Measurements from ENCODE around the gene TCP1. TPM values are rescaled to one million over a fixed set of nuclear protein-coding genes. Genes with fewer than 3 reads are reported as not detected.

The TCP1 gene
- total RNA-seq, 4 donors from 2014 or later, result 109 to 230 (median 154) TPM

DNA sequence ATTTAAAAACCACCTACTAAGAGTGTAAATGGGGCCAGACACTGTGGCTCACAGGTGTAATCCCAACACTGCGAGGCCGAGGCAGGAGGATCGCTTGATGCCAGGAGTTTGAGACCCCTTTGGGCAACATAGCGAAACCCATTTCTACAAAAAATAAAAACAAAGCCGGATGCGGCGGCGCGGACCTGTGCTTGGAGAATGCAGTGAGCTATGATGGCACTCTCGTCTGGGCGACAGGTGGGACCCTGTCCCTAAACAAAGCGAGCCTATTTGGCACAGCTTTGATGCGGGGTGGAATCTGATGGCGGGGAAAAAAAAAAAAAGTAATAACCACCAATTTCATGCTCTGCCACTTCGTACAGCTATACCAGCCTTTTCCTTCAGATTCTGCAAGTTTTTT lies 1.1 kb downstream of the TCP1 start:
- TF ChIP-seq, protein P1, sequence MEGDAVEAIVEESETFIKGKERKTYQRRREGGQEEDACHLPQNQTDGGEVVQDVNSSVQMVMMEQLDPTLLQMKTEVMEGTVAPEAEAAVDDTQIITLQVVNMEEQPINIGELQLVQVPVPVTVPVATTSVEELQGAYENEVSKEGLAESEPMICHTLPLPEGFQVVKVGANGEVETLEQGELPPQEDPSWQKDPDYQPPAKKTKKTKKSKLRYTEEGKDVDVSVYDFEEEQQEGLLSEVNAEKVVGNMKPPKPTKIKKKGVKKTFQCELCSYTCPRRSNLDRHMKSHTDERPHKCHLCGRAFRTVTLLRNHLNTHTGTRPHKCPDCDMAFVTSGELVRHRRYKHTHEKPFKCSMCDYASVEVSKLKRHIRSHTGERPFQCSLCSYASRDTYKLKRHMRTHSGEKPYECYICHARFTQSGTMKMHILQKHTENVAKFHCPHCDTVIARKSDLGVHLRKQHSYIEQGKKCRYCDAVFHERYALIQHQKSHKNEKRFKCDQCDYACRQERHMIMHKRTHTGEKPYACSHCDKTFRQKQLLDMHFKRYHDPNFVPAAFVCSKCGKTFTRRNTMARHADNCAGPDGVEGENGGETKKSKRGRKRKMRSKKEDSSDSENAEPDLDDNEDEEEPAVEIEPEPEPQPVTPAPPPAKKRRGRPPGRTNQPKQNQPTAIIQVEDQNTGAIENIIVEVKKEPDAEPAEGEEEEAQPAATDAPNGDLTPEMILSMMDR (IDR thresholded peaks at IDR 0.05; ENCODE audit: low read depth), result no peak

DNA sequence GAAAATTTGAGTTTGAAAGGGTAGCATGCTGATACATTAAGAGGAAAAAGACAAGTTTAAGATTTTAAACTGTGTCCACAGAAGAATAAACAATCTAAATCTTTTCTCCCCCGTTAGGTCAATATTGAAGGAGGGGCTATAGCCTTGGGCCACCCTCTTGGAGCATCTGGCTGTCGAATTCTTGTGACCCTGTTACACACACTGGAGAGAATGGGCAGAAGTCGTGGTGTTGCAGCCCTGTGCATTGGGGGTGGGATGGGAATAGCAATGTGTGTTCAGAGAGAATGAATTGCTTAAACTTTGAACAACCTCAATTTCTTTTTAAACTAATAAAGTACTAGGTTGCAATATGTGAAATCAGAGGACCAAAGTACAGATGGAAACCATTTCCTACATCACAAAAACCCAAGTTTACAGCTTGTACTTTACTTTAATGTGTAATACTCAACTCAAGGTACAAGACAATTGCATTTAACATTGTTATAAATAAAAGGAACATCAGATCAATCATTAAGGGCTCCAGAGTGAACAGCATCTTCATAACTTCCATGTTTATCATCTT lies 10.8 kb downstream of the TCP1 start:
- TF ChIP-seq, protein P1 (IDR thresholded peaks at IDR 0.05; ENCODE audit: low read depth), result no peak

DNA sequence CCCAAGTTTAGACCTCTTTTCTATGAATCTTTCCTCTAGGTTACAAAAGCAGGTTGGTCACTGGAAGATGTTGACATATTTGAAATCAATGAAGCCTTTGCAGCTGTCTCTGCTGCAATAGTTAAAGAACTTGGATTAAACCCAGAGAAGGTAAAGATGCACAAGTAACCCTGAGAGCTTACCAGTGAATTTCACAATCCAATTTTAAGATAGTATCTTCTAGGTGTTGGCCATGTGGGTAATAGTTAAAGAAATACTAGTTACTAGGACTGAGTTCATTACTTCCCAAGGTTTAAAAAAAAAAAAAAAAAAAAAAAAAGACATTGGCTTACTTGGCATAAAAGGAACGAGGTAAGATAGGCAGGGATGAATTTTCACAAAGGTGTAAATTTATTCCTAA lies 11.3 kb downstream of the TCP1 start:
- TF ChIP-seq, protein P1 (IDR thresholded peaks at IDR 0.05; ENCODE audit: low read depth), result no peak

DNA sequence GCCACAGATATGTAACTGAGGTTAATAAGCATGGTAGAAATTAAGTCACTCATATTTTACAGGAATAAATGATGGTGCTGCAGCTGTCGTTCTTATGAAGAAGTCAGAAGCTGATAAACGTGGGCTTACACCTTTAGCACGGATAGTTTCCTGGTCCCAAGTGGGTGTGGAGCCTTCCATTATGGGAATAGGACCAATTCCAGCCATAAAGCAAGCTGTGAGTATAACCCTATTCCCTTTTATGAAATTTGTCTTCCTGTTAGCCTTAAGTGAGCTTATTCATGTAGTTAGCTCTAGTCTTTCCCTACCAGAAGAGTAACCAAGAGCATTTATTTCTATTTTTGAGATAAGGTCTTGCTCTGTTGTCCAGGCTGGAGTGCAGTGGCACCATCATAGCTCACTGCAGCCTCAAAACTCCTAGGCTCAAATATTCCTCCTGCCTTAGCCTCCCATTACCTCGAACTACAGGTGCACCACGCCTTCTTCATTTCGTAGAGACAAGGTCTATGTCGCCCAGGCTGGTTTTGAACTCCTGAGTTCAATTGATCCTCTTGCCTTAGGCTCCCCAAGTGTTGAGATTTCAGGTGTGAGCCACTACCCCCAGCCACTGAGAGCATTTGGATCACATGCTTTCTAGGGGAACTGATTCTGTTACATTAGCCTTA lies 12.0 kb downstream of the TCP1 start:
- TF ChIP-seq, protein P1 (IDR thresholded peaks at IDR 0.05; ENCODE audit: low read depth), result no peak

DNA sequence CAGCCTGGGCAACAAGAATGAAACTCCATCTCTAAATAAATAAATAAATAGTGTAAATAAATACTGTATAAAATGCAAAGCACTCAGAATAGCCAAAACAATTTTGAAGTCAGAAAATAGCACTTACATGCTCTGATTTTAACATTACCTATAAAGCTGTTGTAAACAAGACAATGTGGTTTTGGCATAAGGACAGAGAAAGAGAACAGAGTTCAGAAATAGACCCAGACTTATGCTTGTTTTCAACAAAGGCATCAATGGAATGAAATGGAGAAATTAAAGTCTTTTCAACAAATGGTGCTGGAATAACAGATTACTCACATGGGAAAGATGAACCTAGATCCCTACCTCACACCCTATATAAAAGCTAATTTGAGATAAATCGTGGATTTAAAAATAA lies 17.2 kb downstream of the TCP1 start:
- TF ChIP-seq, protein P1 (IDR thresholded peaks at IDR 0.05; ENCODE audit: low read depth), result no peak

DNA sequence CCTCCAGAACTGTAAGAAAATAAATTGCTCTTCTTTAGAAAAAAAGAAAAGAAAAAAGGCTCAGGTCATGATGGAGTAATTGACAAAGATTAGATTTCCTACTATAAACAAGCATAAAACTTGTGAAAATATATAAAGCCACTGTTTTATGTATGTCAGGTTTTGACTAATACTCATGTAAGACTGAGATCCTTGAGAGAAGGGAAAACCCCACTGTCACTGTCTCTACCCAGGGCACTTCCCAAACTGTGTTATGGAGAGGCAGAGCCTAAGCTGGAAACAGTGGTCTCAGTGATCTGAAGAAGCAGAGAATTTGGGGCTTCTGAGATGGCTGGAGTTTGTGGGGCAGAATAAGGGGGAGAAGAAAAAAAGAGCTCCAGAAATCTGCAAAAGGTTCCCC lies 19.9 kb downstream of the TCP1 start:
- TF ChIP-seq, protein P1 (IDR thresholded peaks at IDR 0.05; ENCODE audit: low read depth), result no peak

DNA sequence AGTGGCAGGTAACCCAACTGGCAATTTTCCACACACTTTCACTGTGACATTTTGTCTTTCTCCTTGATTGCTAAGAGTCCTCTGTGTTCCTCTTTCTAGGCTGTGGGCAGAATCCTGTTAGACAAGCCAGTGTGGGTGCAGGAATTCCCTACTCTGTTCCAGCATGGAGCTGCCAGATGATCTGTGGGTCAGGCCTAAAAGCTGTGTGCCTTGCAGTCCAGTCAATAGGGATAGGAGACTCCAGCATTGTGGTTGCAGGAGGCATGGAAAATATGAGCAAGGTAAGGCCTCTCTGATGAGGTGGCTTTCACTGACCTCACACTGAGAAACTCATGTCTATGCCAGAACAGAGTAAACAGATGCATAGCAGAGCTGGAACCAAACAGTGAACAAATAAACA lies 22.5 kb downstream of the TCP1 start:
- TF ChIP-seq, protein P1 (IDR thresholded peaks at IDR 0.05; ENCODE audit: low read depth), result no peak
